Heart left ventricle (tissue), 13 donors: Measurements from ENCODE around the gene STAC.

ENCODE experiments used
- POLR2A ChIP-seq, 2 donors: fragments of 450-650 bp; IDR thresholded peaks; one replicate each; pipeline ENCODE4 v1.6.1; 2017; ENCODE audit warnings: antibody characterized with exemption in 2 of 2, mild to moderate bottlenecking in 2 of 2, moderate library complexity in 2 of 2
- TF ChIP-seq, protein P1 (sequence below), 12 donors: fragments of 200-600 bp; sonication (generic) in 4 of 12; IDR thresholded peaks; one replicate each; pipeline versions ENCODE4 v1.5.0 to v1.8.0; 2018 to 2022; ENCODE audit warnings: antibody characterized with exemption in 12 of 12, mild to moderate bottlenecking in 5 of 12
- donor health status: ischemic (EF 13 %, LVEDD 7.1; RV severe dilation, severe dysfunction).
- donor health status: DM: no; HTN: yes; CAD: no.
- donor health status: DM: no; HTN: no; CAD: no.
- donor health status: ischemic (EF 25% LVEDD 6.9; RV normal size, moderate dysfunction).
- donor health status: ischemic (EF 25% LVEDD 5.7; RV mildly dilated, moderate dysfunction).
- donor health status: ischemic (EF 35%, LVEDD 5.7; RV mildly dilated, moderate dysfunction).
- donor health status: nonischemic (EF 11% LVEDD 7.7; RV severe dilation, severe dysfunction).
- donor health status: DM: yes; HTN: yes; CAD: no.
- donor health status: PGD.
- donor health status: ischemic (EF 29% LVEDD 5.4; RV normal size, mild dysfunction).
- donor health status: nonischemic (EF 23%, LVEDD 6.1; RV moderate dilation, normal function).

DNA sequence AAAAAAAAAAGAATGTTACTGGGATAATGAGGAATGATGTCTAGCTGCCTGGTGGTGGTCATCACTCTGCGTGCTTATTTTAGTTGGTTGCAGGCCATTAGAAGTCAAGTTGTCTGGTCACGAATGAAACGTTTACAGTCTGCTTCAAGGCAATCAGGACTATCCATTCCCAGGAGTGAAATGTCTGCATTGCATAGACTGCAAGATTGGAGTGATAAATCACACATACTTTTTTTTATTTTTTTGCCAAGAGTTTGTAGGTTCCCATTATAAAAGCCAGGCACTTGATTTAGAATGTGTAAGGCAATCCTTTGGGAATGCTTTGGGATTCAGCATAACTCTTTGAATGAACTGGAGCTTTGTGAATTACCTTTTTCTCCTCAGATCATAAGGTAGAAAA is 132.3 kb downstream of the STAC start:
- TF ChIP-seq, protein P1, sequence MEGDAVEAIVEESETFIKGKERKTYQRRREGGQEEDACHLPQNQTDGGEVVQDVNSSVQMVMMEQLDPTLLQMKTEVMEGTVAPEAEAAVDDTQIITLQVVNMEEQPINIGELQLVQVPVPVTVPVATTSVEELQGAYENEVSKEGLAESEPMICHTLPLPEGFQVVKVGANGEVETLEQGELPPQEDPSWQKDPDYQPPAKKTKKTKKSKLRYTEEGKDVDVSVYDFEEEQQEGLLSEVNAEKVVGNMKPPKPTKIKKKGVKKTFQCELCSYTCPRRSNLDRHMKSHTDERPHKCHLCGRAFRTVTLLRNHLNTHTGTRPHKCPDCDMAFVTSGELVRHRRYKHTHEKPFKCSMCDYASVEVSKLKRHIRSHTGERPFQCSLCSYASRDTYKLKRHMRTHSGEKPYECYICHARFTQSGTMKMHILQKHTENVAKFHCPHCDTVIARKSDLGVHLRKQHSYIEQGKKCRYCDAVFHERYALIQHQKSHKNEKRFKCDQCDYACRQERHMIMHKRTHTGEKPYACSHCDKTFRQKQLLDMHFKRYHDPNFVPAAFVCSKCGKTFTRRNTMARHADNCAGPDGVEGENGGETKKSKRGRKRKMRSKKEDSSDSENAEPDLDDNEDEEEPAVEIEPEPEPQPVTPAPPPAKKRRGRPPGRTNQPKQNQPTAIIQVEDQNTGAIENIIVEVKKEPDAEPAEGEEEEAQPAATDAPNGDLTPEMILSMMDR (IDR thresholded peaks at IDR 0.05): no peak
- no peak for TF ChIP-seq POLR2A (IDR thresholded peaks at IDR 0.05)
